ENCODE results near the gene PTPRC.

PTPRC gene

DNA sequence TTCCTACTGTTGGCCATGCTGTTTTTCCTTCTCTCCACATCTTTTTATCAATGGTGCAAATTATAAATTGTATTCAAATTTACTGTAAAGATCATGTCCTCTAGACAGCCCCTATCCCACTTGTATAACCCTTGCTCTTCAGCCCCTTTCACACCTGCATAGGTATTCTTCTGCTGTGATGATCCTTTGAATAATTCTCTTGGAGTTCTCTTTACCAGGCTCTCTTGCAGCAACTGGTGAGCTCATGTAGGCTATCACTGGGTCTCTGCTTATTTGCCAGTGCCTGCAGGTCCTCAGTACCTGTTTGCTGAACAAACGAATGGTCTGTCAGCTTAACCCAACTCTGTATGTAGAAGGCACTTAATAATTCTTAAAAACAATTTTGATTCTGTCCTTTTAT, 8.2 kb downstream of the PTPRC start:
- Mint-ChIP-seq H3K27me3 (no peaks in the 10 kb centered on the region), H3K27ac (peak overlapping the region; percentile 99), H3K4me3 (peak overlapping the region; percentile 80), H3K4me1 (ENCODE audit: low read depth) (peaks cover 91% of the 10 kb centered on the region), H3K36me3 (peaks cover 34% of the 10 kb centered on the region), H3K9me3 (ENCODE audit: low read depth) (peaks cover 4% of the 10 kb centered on the region)

DNA sequence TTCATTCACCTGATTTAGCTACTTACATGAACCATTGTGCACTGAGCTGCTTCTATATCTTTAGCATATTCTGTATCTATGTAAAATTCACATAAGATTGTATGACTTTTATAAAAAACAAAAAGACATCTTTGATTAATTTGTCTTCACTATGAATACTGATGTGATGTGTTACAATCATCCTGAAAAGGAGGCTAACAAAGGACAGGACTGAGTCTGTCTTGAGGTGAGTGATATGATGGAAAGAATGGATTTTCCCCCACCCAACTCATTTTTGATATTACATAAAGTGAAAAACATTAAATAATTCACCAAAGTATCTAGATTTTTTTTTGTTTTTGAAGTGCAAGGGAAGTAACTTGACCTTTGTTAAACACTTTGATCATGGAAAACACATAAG, 9.8 kb downstream of the PTPRC start:
- Mint-ChIP-seq H3K9me3 (ENCODE audit: low read depth) (peaks cover 4% of the 10 kb centered on the region), H3K36me3 (peaks cover 25% of the 10 kb centered on the region), H3K27ac (peak overlapping the region; percentile 99), H3K4me3 (peak overlapping the region; percentile 89), H3K4me1 (ENCODE audit: low read depth) (peaks cover 92% of the 10 kb centered on the region), H3K27me3 (no peaks in the 10 kb centered on the region)

DNA sequence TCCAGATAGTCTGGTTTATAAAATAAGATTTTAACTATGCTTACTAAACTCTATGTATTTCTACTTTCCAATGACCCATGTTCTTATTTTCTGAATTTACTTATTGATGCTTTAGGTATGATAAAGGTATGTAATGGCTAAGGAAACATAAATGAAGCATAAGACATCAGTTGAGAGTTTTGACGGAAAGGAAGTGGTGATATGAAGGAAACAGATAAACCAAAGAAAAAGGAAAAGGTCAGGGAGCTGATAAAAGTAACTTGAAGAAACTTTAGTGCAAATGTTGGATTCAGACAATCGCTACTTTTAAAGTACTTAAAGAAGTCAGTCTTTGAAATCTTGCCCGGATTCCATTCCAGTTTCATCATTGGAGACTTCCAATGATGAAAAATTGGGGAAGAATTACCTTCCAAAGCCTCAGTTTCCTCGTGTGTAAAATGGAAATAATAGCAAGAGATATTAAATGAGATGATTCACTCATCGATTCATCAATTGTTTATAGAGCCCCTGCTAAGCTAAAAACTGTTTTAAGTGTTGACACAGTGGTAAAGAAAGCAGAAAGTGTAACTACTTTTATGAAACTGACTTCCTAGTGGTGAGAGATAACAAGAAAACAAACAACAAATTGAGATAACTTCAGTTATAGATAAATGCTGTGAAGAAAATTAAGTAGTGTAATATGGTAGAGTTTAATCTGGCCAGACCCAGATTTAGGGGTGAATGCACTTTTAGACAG, 10.6 kb downstream of the PTPRC start:
- peak overlapping the region; percentile 89 for H3K4me3 Mint-ChIP-seq
- H3K27me3 Mint-ChIP-seq = no peaks in the 10 kb centered on the region
- peaks cover 23% of the 10 kb centered on the region for H3K36me3 Mint-ChIP-seq
- H3K27ac Mint-ChIP-seq = peak overlapping the region; percentile 99
- H3K9me3 Mint-ChIP-seq (ENCODE audit: low read depth) = peaks cover 4% of the 10 kb centered on the region
- H3K4me1 Mint-ChIP-seq (ENCODE audit: low read depth) = peaks cover 92% of the 10 kb centered on the region

DNA sequence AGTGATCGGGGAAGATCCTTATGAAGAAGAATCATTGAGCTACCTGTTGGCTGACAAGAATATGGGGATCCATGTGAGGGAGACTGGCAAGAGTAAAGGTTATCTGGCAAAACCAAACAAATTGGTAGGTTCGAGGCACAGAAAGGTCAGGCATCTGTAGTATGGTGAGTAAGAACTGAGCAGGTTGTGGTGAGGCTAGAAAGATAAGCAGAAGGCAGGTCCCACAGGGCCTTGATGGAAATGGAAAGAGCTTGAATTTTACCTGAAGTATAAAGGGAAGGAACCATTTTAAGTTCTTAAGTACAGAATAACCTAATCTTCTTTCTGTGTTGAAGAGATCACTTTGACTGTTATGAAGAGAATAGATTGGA, 11.1 kb downstream of the PTPRC start:
- peak overlapping the region; percentile 89 for H3K4me3 Mint-ChIP-seq
- peaks cover 87% of the 10 kb centered on the region for H3K4me1 Mint-ChIP-seq (ENCODE audit: low read depth)
- H3K27ac Mint-ChIP-seq = peak overlapping the region; percentile 99
- H3K9me3 Mint-ChIP-seq (ENCODE audit: low read depth) = peaks cover 4% of the 10 kb centered on the region
- peaks cover 23% of the 10 kb centered on the region for H3K36me3 Mint-ChIP-seq
- H3K27me3 Mint-ChIP-seq = no peaks in the 10 kb centered on the region

DNA sequence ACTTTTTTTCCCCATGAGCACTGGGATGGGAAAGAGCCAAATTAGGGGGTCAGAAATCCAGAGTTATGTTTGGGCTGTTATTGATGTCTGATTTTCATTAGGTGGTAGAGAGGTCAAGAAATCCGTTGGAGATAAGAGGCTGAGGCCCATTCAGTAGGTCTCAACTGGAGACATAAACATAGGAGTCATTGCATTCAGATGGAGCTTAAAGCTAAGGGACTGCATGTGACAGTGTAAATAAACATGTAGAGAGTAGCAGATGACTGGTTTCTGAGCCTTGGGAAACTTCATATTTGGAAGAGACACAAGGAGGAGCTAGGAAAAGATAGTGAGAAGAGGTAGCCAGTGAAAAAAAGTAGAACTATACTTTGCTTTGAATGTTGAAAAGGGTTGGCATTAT, 11.7 kb downstream of the PTPRC start:
- Mint-ChIP-seq H3K27me3 (no peaks in the 10 kb centered on the region), H3K36me3 (peaks cover 26% of the 10 kb centered on the region), H3K9me3 (ENCODE audit: low read depth) (peaks cover 4% of the 10 kb centered on the region), H3K4me3 (peak overlapping the region; percentile 89), H3K27ac (peak overlapping the region; percentile 99), H3K4me1 (ENCODE audit: low read depth) (peaks cover 87% of the 10 kb centered on the region)

DNA sequence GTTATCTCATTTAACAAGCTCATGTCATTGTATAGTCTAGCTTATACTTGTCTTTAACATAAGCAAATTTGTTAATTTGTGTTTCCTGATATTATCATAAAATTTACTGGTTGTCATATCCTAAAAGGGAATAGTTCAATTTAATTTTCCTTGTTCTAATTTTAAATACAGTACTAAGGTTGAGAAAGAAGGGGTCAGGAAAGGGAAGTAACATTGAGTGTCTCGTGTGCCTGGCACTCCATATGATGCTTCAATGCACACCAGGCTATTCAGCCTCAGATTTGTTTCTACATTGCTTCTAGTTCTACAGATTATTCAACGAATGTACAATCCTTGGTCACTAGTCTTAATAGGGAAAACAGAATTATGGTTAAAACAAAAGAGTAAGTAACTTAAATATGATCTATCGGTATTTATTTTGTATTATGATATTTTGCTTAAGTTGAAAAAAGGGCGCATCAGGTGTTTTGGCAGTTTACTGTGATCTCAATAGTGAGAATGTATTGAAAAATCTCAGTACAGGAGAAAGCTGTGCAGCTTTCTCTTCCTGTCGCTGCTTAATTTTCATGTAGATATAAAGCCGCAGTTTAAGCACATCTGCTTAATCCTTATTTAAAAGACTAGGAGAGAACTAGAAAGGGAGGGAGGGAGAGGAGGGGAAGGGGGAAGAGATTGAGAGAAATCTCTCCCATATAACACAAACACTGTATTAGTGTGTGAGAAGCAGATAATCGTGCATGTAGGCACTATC, 13.0 kb downstream of the PTPRC start:
- H3K36me3 Mint-ChIP-seq = peaks cover 25% of the 10 kb centered on the region
- H3K27me3 Mint-ChIP-seq = no peaks in the 10 kb centered on the region

DNA sequence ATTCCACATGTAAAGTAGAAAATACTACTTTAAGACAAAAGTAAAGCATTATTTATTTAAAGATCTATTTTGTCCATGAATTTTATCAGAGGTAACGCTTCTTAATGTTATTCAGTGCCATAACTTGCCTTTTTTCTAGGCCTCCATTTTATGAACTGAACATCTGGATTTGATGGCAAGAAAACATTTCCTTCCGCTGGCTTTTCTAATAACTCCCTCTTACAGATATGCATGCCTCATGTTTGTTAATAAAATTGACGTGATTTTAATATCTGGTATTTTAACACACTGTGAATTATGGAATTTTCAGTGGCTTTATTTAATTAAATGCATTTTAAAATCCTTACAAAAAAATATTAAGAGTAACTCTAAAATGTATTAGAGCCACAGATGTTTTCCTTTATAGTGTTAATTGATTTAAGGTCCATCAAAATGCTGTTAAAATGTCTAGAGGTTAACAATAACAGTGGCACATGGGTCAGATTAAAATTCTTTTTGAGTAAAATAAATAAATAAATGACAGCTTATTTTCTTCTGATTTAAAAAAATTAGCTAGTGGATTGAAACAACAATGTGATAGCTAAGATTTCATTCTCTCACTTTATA, 15.1 kb downstream of the PTPRC start:
- Mint-ChIP-seq H3K36me3 (peaks cover 24% of the 10 kb centered on the region), H3K9me3 (ENCODE audit: low read depth) (peaks cover 4% of the 10 kb centered on the region), H3K4me1 (ENCODE audit: low read depth) (peaks cover 91% of the 10 kb centered on the region), H3K4me3 (peak overlapping the region; percentile 41), H3K27me3 (no peaks in the 10 kb centered on the region), H3K27ac (peak overlapping the region; percentile 95)

More for the DNA sequence above, 13.0 kb downstream of the PTPRC start:
- Mint-ChIP-seq H3K9me3 (ENCODE audit: low read depth) (peaks cover 4% of the 10 kb centered on the region), H3K4me1 (ENCODE audit: low read depth) (peaks cover 85% of the 10 kb centered on the region), H3K27ac (peak overlapping the region; percentile 95), H3K4me3 (peak overlapping the region; percentile 82)

DNA sequence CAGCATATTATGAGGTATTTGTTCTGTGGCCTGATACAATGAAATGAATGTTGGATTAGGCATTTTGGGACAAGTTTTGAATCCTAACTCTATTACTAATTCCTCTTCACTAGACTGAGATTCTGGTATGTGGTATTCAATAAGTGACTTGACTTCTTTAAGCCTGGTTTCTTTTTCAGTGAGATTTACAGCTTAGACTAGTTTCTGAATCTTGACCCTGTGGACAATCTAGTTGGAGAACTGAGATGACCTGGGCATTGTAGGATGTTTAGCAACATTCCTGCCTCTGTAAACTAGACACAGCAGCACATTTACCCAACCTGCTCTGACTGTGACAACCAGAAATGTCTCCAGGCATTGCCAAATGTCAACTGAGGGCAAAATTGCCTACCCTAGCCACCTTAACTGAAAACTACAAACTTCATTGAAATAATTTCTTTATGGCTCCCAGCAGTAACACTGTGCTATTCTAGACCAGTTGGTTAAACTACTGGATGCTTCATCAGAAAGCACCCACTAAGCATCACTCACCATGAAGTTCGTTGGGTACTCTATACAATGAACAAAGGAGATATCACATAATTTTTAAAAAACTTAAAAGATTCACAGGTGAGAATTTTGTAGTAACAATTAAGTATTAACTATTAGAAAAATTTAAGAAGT, 16.8 kb downstream of the PTPRC start:
- Mint-ChIP-seq H3K9me3 (ENCODE audit: low read depth) (no peaks in the 10 kb centered on the region), H3K4me1 (ENCODE audit: low read depth) (peaks cover 85% of the 10 kb centered on the region), H3K27ac (peak overlapping the region; percentile 98), H3K36me3 (peaks cover 10% of the 10 kb centered on the region), H3K27me3 (no peaks in the 10 kb centered on the region), H3K4me3 (peak overlapping the region; percentile 81)

DNA sequence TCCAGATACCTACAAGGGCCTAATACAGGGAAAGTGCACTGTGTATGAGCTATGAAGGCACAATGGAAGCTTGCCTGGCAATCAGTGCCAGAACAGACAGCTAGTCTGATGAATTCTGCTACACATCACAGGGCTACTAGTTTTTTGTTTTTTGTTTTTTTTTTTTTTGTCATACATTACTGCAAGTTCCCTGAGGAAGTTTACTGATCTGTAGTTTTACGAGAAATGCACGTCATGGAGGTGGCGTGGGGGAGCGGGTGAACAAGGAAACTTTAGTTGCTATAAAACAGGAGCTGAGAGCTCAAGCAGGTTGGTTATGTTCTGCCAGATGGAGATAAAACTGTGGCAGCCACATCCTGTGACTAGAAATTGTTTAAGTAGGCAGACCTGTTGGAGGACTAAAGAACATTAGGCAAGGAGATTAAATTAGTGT, 17.7 kb downstream of the PTPRC start:
- Mint-ChIP-seq H3K27me3 (no peaks in the 10 kb centered on the region), H3K4me1 (ENCODE audit: low read depth) (peaks cover 83% of the 10 kb centered on the region)

DNA sequence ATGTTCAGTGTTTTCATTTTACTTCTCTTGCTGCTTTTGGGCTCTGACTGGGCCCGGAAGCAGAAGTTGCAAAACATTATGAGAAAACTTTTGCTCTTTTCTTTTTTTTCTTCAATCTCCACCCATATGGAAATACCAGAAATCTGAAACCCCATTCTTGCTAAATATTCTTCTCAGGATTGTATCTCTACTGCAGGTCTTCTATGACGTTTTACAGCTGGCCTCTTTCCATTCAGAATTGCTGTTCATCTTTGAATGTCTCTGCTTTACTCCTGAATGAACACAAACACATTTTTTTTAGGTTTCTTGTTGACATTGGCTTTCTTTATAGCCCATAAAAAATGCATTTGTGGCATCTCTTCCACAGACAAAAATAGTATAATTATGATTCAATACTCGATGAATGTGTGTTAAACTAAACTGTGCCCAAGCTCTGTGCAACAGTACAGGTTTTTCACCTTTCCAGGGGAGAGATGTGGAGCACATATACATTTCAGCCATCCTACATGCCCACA, 18.8 kb downstream of the PTPRC start:
- H3K36me3 Mint-ChIP-seq = peaks cover 9% of the 10 kb centered on the region

More for the DNA sequence above, 17.7 kb downstream of the PTPRC start:
- H3K9me3 Mint-ChIP-seq (ENCODE audit: low read depth) = no peaks in the 10 kb centered on the region
- peak overlapping the region; percentile 97 for H3K27ac Mint-ChIP-seq
- peaks cover 9% of the 10 kb centered on the region for H3K36me3 Mint-ChIP-seq
- peak overlapping the region; percentile 86 for H3K4me3 Mint-ChIP-seq

DNA sequence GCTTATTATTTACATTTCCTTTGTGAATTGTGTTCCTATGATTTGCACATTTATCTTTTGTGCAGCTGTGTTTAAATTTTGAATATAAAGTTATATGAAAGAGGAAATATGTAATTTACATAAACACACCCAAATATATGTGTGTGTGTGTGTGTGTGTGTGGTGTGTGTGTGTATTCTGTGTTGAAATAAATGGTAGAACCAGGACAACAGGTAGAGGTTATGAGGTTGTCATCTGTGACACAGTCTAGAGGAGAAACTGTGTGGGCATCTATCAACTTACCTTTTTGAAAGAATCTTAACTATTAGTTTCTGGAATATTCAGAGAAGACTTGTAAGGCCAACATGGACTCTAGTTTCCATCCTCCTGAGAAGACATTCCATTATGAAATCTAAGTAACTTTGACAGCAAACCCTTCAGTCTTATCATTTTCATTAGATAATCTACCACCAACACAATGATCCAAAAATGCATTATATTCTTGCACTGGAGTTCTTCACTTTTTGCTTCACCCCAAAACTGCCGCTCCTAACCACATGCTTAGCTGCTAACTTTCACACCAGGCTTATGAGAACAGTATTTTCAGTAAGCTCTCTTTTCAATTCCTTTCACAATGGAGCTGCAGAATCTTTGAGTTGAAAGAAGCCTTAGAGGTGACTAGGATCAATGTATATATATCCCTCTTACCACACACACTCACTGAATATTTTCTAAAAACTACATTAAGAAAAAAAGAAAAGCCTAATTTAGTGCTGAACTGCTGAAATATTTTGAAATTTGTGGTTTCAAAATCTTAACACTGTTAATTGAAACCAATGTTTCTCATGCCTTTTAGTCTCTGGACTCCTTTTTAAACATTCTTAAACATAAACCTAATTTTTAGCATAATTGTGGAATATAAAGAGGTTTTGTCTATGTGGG, 21.8 kb downstream of the PTPRC start:
- no peaks in the 10 kb centered on the region for H3K9me3 Mint-ChIP-seq (ENCODE audit: low read depth)
- H3K36me3 Mint-ChIP-seq = peaks cover 6% of the 10 kb centered on the region
- H3K27me3 Mint-ChIP-seq = no peaks in the 10 kb centered on the region
- H3K4me3 Mint-ChIP-seq = peak overlapping the region; percentile 72
- H3K27ac Mint-ChIP-seq = peak overlapping the region; percentile 92
- H3K4me1 Mint-ChIP-seq (ENCODE audit: low read depth) = peaks cover 77% of the 10 kb centered on the region

More for the DNA sequence above, 18.8 kb downstream of the PTPRC start:
- H3K27me3 Mint-ChIP-seq = no peaks in the 10 kb centered on the region
- H3K9me3 Mint-ChIP-seq (ENCODE audit: low read depth) = no peaks in the 10 kb centered on the region
- peak overlapping the region; percentile 78 for H3K4me3 Mint-ChIP-seq
- H3K27ac Mint-ChIP-seq = peak overlapping the region; percentile 97
- H3K4me1 Mint-ChIP-seq (ENCODE audit: low read depth) = peaks cover 78% of the 10 kb centered on the region

DNA sequence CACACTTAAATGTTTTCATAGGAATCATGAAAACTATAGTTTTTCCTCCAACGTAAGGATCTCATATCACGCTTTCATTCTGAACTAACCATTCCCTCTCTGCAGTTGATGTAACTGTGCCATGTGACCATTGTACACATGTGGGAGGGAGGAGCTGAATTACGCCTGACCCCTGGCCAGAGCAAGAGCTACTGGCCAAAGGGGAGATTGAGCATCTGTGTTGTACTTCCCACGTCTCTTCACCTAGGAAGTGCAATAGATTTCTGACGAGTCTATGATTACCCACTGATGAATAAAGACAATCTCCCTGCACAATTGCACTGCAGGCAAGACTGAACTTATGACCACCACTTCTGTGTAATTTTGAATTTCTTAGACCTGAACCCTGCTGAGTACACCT, 24.0 kb downstream of the PTPRC start:
- Mint-ChIP-seq H3K4me3 (peak overlapping the region; percentile 79), H3K9me3 (ENCODE audit: low read depth) (no peaks in the 10 kb centered on the region), H3K27ac (peak overlapping the region; percentile 93), H3K36me3 (peaks cover 14% of the 10 kb centered on the region), H3K4me1 (ENCODE audit: low read depth) (peaks cover 76% of the 10 kb centered on the region), H3K27me3 (no peaks in the 10 kb centered on the region)

DNA sequence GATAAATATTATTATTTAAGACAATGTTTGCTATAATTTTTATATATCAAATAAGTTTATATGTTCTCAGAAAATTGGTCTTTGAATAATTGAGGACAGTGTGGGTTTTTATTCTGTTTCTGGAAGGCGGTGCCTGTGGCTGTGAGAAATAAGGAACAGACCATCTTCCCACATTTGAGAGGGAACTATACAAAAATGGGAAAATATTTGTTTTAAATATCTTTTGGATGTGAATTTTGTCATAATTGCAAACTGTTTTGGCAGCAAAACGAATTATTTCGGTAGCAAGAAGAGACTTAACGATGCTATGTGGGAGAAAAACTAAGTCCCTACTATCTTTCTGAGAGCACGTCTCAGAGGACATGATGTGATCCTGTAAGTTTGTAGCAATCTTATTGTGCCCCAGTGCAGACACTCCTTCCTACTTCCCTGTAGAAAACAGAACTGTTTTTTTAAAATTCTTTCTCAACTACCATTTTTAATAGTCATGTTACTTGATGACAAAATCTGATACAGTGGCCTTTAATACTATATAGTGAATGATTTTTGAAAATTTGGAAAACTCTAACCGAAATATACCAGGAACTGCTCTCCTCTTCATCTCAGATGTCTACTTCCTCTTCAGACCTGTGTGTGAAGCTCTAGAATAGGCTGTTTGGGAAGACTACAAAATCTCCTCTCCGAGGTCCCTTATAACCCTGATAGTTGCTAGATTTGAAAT, 25.4 kb downstream of the PTPRC start:
- Mint-ChIP-seq H3K9me3 (ENCODE audit: low read depth) (no peaks in the 10 kb centered on the region), H3K4me1 (ENCODE audit: low read depth) (peaks cover 76% of the 10 kb centered on the region), H3K27ac (peak overlapping the region; percentile 92), H3K36me3 (peaks cover 12% of the 10 kb centered on the region), H3K27me3 (no peaks in the 10 kb centered on the region), H3K4me3 (peak overlapping the region; percentile 82)
